Lower lobe of right lung (tissue), 2 donors: ENCODE measurements around the gene PDE8A. TPM values are rescaled to one million over a fixed set of nuclear protein-coding genes. Genes with fewer than 3 reads are reported as not detected.
"Not testable (repeated sequence)": the region's sequence is repeated elsewhere in the genome, so short reads cannot be mapped to it uniquely, and the experiment has no call there.

Experiments
- ATAC-seq, 2 donors: fragments of 200-7000 bp; cut with Tn5 transposase; one replicate each; pipeline ENCODE4 v1.9.1; 2020 to 2022; ENCODE audit warnings: mild to moderate bottlenecking in 2 of 2, moderate library complexity in 2 of 2
- DNase-seq: peaks from one replicate; pipeline ENCODE4 v3.0.0-alpha.2; 2020
- H3K27ac ChIP-seq: fragments of 200-600 bp; one replicate; pipeline ENCODE4 v1.8.0; 2022
- H3K27me3 ChIP-seq: fragments of 200-600 bp; one replicate; pipeline ENCODE4 v1.8.0; 2022; ENCODE audit warnings: low read depth
- H3K36me3 ChIP-seq: fragments of 200-600 bp; one replicate; pipeline ENCODE4 v1.8.0; 2022; ENCODE audit warnings: mild to moderate bottlenecking
- H3K4me1 ChIP-seq: fragments of 200-600 bp; one replicate; pipeline ENCODE4 v1.8.0; 2022
- H3K4me3 ChIP-seq: fragments of 200-600 bp; one replicate; pipeline ENCODE4 v1.8.0; 2022; ENCODE audit warnings: mild to moderate bottlenecking
- H3K9me3 ChIP-seq: fragments of 200-600 bp; one replicate; pipeline ENCODE4 v1.8.0; 2022
- intact Hi-C: fragments of 100-400 bp; cut with DNase I; formaldehyde crosslinking; loops from one replicate; pipeline ENCODE4 v1.11.0; 2022
- total RNA-seq: library from RNA; stranded (reverse); fragmentation: NEBNext Ultra II Directional; extraction: Animal tissue kit (Norgen Biotek cat#: 25700); gene quantifications from one replicate; pipeline ENCODE4 v1.2.1, GENCODE V29; 2021
- TF ChIP-seq, protein P1 (sequence below): fragments of 200-600 bp; IDR thresholded peaks from one replicate; pipeline ENCODE4 v1.8.0; 2022; ENCODE audit warnings: antibody characterized with exemption, mild to moderate bottlenecking
- donor health status: DM: no; HTN: yes; CAD: no; lungs with severe emphysema.

The PDE8A gene
- total RNA-seq, 1 donor from 2014 or later: 49.2 TPM

- H3K4me3 ChIP-seq: no peak overlapping the region
- intact Hi-C loops: no loop called here
- no peaks in the 10 kb centered on the region for H3K36me3 ChIP-seq
- peaks cover 8% of the 10 kb centered on the region for H3K9me3 ChIP-seq
- H3K27ac ChIP-seq: no peak overlapping the region
- peaks cover 5% of the 10 kb centered on the region for H3K4me1 ChIP-seq
- TF ChIP-seq, protein P1, sequence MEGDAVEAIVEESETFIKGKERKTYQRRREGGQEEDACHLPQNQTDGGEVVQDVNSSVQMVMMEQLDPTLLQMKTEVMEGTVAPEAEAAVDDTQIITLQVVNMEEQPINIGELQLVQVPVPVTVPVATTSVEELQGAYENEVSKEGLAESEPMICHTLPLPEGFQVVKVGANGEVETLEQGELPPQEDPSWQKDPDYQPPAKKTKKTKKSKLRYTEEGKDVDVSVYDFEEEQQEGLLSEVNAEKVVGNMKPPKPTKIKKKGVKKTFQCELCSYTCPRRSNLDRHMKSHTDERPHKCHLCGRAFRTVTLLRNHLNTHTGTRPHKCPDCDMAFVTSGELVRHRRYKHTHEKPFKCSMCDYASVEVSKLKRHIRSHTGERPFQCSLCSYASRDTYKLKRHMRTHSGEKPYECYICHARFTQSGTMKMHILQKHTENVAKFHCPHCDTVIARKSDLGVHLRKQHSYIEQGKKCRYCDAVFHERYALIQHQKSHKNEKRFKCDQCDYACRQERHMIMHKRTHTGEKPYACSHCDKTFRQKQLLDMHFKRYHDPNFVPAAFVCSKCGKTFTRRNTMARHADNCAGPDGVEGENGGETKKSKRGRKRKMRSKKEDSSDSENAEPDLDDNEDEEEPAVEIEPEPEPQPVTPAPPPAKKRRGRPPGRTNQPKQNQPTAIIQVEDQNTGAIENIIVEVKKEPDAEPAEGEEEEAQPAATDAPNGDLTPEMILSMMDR: no peak
- ATAC-seq (no peak), DNase-seq (no peak)
- peaks cover 14% of the 10 kb centered on the region for H3K27me3 ChIP-seq
Measured at GRCh38 chr15:85167568-85167967, 185.9 kb downstream of the PDE8A start.

GRCh38 chr15:85168642-85169173 lies 187.1 kb downstream of the PDE8A start:
- intact Hi-C loops: no loop called here
- DNase-seq (peak; percentile 74), ATAC-seq (peak; percentile 94 to 97)
- H3K27ac ChIP-seq: no peak overlapping the region
- TF ChIP-seq, protein P1: peak; percentile 47
- peaks cover 6% of the 10 kb centered on the region for H3K9me3 ChIP-seq
- H3K36me3 ChIP-seq: no peaks in the 10 kb centered on the region
- peaks cover 5% of the 10 kb centered on the region for H3K4me1 ChIP-seq
- H3K4me3 ChIP-seq: peak overlapping the region; percentile 41
- peaks cover 14% of the 10 kb centered on the region for H3K27me3 ChIP-seq

DNA sequence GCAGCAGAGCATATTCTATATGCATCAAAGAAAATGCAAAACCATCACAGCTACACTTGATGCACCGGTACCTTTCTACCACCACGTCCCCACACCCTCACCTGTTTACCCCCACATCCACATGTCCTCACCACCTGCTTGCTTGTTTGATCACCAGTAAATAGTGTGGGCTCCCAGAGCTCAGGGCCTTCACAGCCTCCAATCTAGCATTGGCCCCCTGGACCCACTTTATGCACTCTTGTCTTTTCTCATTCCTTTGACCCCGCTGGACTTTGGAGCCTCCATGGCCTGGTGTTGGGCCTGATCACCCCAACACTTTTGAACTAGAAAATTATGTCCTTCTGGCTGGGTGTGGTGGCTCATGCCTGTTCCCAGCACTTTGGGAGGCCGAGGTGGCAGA lies 190.1 kb downstream of the PDE8A start:
- no peak for ATAC-seq
- Histone ChIP-seq H3K4me3 (no peak overlapping the region), H3K9me3 (no peaks in the 10 kb centered on the region), H3K4me1 (peaks cover 5% of the 10 kb centered on the region), H3K27me3 (peaks cover 17% of the 10 kb centered on the region), H3K27ac (no peak overlapping the region), H3K36me3 (no peaks in the 10 kb centered on the region)
- no peak for DNase-seq
- intact Hi-C loops: no loop called here
- TF ChIP-seq, protein P1: no peak

DNA sequence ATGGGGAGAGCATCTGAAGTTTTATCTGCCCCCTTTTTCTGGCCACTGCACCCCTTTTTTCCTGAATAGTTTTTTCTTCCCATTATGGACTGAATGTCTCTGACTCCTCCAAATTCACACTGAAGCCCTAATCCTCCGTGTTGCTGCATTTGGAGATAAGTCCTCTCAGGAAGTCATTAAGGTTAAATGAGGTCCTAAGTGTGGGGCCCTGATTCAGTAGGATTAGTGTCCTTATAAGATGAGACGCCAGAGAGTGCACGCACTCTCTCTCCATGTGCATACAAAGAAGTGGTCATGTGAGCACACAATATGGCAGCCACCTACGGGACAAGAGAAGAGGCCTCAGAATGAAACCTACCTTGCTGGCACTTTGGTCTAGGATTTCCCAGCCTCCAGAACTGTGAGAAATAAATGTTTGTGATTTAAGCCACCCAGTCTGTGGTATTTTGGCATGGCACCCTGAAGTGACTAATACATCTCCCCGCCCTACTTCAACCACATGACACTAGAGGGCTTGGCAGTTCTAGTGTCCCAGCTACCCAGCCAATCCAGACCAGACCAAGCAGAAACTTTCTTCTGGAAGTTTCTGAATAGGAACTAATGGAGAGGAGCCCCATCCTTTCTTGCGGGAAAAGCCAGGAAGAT lies 191.3 kb downstream of the PDE8A start:
- peaks cover 5% of the 10 kb centered on the region for H3K4me1 ChIP-seq
- H3K9me3 ChIP-seq: no peaks in the 10 kb centered on the region
- no peaks in the 10 kb centered on the region for H3K36me3 ChIP-seq
- H3K4me3 ChIP-seq: no peak overlapping the region
- peaks cover 17% of the 10 kb centered on the region for H3K27me3 ChIP-seq
- ATAC-seq (no peak), DNase-seq (no peak)
- intact Hi-C loops: no loop called here
- H3K27ac ChIP-seq: no peak overlapping the region
- TF ChIP-seq, protein P1: no peak

DNA sequence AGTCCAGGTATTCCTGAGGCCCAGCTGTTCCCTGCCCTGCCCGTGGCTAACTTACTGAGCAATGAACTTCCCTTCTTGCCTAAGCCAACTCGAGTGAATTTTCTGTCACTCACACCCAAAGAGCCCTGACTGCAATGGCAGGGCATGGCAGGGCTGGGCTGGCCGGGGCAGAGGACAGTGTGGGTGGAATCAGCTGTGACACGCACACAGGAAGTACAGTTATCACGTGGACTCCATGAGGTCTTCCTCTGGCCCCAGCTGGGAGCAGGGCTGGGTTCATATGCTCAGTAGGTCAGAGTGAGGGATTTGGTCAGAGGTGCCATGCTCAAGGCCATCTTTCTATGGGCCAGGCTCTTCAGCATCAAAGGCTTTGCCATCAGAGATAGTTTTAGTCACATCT lies 192.0 kb downstream of the PDE8A start:
- ATAC-seq, H3K9me3 ChIP-seq, DNase-seq, H3K36me3 ChIP-seq, H3K4me1 ChIP-seq, H3K4me3 ChIP-seq, H3K27ac ChIP-seq, intact Hi-C loops: not testable (repeated sequence)
- peaks cover 10% of the 10 kb centered on the region for H3K27me3 ChIP-seq

DNA sequence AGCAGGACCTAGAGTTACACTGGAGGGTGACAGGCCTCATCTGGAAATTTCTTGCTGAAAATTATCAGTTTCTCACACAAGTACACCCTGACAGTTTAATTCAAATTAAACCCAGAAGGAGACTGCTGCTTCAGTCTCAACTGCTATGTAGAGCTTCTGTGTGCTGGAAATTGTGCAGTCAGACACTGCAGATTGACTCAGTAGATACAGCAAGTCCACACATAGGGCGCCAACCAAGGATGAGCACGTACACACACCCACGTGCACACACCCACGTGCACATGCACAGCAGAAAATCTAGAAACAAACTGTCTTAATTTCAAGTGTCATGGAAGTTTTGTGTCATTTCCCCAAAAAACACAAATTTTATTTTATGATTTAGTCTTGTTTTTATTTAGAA lies 192.9 kb downstream of the PDE8A start:
- Histone ChIP-seq H3K27me3 (peaks cover 3% of the 10 kb centered on the region), H3K9me3 (no peaks in the 10 kb centered on the region), H3K4me3 (no peak overlapping the region), H3K36me3 (no peaks in the 10 kb centered on the region), H3K4me1 (no peaks in the 10 kb centered on the region), H3K27ac (no peak overlapping the region)
- no peak for ATAC-seq
- no peak for DNase-seq
- TF ChIP-seq, protein P1: no peak
- intact Hi-C loops: no loop called here

GRCh38 chr15:85177042-85177515 lies 195.4 kb downstream of the PDE8A start:
- H3K36me3 ChIP-seq, H3K9me3 ChIP-seq, H3K27me3 ChIP-seq, H3K4me1 ChIP-seq, intact Hi-C loops, H3K27ac ChIP-seq, H3K4me3 ChIP-seq: not testable (repeated sequence)
- DNase-seq (peak; percentile 55), ATAC-seq (peak; percentile 64 to 73)
